ENCODE results near the gene DCDC2. TPM values are rescaled to one million over a fixed set of nuclear protein-coding genes. Genes with fewer than 3 reads are reported as not detected.
"Not testable (repeated sequence)": the region's sequence is repeated elsewhere in the genome, so short reads cannot be mapped to it uniquely, and the experiment has no call there.

The DCDC2 gene
- total and polyA plus RNA-seq, 4 experiments from 2014 or later = 0.44 to 0.47 TPM; not detected in 2

- POLR2A ChIA-PET (ENCODE audit: partially characterized antibody) = no interaction called here
- Mint-ChIP-seq H3K4me3 (no peak overlapping the region), H3K9me3 (peaks cover 0 to 5% (median 0%) of the 10 kb centered on the region in 8 donors), H3K27me3 (peaks cover 9 to 16% of the 10 kb centered on the region in 2 donors), H3K36me3 (no peaks in the 10 kb centered on the region), H3K4me1 (peaks cover 0 to 1% (median 0%) of the 10 kb centered on the region in 4 donors), H3K27ac (no peak overlapping the region)
- no peaks in the 10 kb centered on the region for H3K9me3 ChIP-seq (ENCODE audit: control insufficient read depth in 1 of 2, low read length in 2 of 2)
- CTCF ChIA-PET (ENCODE audit: partially characterized antibody) = no interaction called here
- no peaks in the 10 kb centered on the region for H3K4me1 ChIP-seq (ENCODE audit: insufficient read depth, low read length)
- no peak for DNase-seq
- intact Hi-C loops (cut with micrococcal nuclease) = no loop called here
- no peaks in the 10 kb centered on the region for H3K27me3 ChIP-seq (ENCODE audit: insufficient read depth, low read length)
- no peak overlapping the region for H3K4me3 ChIP-seq (ENCODE audit: low read length in 2 of 2)
- H3K36me3 ChIP-seq (ENCODE audit: insufficient read depth, low read length) = no peaks in the 10 kb centered on the region
- H3K27ac ChIP-seq (ENCODE audit: low read depth, low read length) = no peak overlapping the region
Measured at GRCh38 chr6:24385536-24386269, 27.8 kb upstream of the DCDC2 start.

DNA sequence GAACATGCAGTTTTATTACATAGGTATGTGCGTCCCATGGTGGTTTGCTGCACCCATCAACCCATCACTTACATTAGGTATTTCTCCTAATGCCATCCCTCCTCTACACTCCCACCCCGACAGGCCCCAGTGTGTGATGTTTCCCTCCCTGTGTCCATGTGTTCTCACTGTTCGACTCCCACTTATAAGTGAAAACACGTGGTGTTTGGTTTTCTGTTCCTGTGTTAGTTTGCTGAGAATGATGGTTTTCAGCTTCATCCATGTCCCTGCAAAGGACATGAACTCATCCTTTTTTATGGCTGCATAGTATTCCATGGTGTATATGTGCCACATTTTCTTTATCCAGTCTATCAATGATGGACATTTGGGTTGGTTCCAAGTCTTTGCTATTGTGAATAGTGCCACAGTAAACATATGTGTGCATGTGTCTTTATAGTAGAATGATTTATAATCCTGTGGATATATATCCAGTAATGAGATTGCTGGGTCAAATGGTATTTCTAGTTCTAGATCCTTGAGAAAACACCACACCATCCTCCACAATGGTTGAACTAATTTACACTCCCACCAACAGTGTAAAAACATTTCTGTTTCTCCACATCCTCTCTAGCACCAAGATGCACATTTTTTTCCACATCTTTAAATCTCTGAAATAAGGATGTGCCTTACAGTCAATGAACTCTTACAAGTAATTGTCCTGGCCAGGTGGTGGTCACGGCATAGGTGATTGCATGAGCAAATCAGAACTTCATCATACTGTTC, 26.7 kb upstream of the DCDC2 start:
- H3K4me3 ChIP-seq (ENCODE audit: low read length in 2 of 2); H3K9me3 Mint-ChIP-seq; POLR2A ChIA-PET (ENCODE audit: partially characterized antibody); H3K27ac Mint-ChIP-seq; H3K4me3 Mint-ChIP-seq; H3K27ac ChIP-seq (ENCODE audit: low read depth, low read length); H3K27me3 ChIP-seq (ENCODE audit: insufficient read depth, low read length); CTCF ChIA-PET (ENCODE audit: partially characterized antibody); intact Hi-C loops (cut with micrococcal nuclease); H3K9me3 ChIP-seq (ENCODE audit: control insufficient read depth in 1 of 2, low read length in 2 of 2); H3K36me3 Mint-ChIP-seq; H3K36me3 ChIP-seq (ENCODE audit: insufficient read depth, low read length); H3K4me1 ChIP-seq (ENCODE audit: insufficient read depth, low read length); H3K4me1 Mint-ChIP-seq; DNase-seq: not testable (repeated sequence)
- H3K27me3 Mint-ChIP-seq = peaks cover 9 to 16% of the 10 kb centered on the region in 2 donors

DNA sequence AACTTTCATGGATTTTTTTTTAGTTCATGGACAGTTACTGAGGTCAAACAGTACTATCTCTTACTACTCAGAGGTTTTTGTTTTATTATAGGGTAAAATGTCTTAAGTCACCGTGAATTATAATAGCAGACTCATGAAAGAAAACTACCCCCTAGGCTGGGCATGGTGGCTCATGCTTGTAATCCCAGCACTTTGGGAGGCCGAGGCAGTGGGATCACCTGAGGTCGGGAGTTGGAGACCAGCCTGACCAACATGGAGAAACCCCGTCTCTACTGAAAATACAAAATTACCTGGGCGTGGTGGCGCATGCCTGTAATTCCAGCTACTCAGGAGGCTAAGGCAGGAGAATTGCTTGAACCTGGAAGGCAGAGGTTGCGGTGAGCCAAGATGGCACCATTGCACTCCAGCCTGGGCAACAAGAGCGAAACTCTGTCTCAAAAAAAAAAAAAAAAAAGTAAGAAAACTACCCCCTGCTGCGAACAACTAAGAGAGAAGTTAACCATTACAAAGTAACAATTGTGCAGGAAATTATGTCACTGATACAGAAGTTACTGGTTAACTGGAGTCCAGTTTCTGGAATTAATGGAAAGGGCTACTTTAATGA, 25.1 kb upstream of the DCDC2 start:
- H3K4me1 Mint-ChIP-seq; H3K27ac ChIP-seq (ENCODE audit: low read depth, low read length); H3K9me3 Mint-ChIP-seq; H3K27me3 ChIP-seq (ENCODE audit: insufficient read depth, low read length); CTCF ChIA-PET (ENCODE audit: partially characterized antibody); intact Hi-C loops (cut with micrococcal nuclease); H3K4me1 ChIP-seq (ENCODE audit: insufficient read depth, low read length); H3K27ac Mint-ChIP-seq; DNase-seq; H3K36me3 Mint-ChIP-seq; POLR2A ChIA-PET (ENCODE audit: partially characterized antibody); H3K9me3 ChIP-seq (ENCODE audit: control insufficient read depth in 1 of 2, low read length in 2 of 2); H3K36me3 ChIP-seq (ENCODE audit: insufficient read depth, low read length); H3K4me3 ChIP-seq (ENCODE audit: low read length in 2 of 2): not testable (repeated sequence)
- Mint-ChIP-seq H3K27me3 (peaks cover 10 to 20% of the 10 kb centered on the region in 2 donors), H3K4me3 (peak overlapping the region in 1 of 8 donors; percentile 41)

GRCh38 chr6:24382220-24382540, 24.3 kb upstream of the DCDC2 start:
- POLR2A ChIA-PET (ENCODE audit: partially characterized antibody) = no interaction called here
- Histone ChIP-seq H3K9me3 (ENCODE audit: control insufficient read depth in 1 of 2, low read length in 2 of 2) (no peaks in the 10 kb centered on the region), H3K4me1 (ENCODE audit: insufficient read depth, low read length) (no peaks in the 10 kb centered on the region), H3K36me3 (ENCODE audit: insufficient read depth, low read length) (no peaks in the 10 kb centered on the region), H3K27ac (ENCODE audit: low read depth, low read length) (no peak overlapping the region), H3K27me3 (ENCODE audit: insufficient read depth, low read length) (no peaks in the 10 kb centered on the region), H3K4me3 (ENCODE audit: low read length in 2 of 2) (no peak overlapping the region)
- no peak for DNase-seq
- no peak overlapping the region for H3K4me3 Mint-ChIP-seq
- peaks cover 0 to 1% (median 0%) of the 10 kb centered on the region in 4 donors for H3K4me1 Mint-ChIP-seq
- H3K27ac Mint-ChIP-seq = no peak overlapping the region
- CTCF ChIA-PET (ENCODE audit: partially characterized antibody) = no interaction called here
- peaks cover 8 to 19% of the 10 kb centered on the region in 2 donors for H3K27me3 Mint-ChIP-seq
- intact Hi-C loops (cut with micrococcal nuclease) = no loop called here
- no peaks in the 10 kb centered on the region for H3K36me3 Mint-ChIP-seq
- H3K9me3 Mint-ChIP-seq = peaks cover 0 to 5% (median 0%) of the 10 kb centered on the region in 8 donors

DNA sequence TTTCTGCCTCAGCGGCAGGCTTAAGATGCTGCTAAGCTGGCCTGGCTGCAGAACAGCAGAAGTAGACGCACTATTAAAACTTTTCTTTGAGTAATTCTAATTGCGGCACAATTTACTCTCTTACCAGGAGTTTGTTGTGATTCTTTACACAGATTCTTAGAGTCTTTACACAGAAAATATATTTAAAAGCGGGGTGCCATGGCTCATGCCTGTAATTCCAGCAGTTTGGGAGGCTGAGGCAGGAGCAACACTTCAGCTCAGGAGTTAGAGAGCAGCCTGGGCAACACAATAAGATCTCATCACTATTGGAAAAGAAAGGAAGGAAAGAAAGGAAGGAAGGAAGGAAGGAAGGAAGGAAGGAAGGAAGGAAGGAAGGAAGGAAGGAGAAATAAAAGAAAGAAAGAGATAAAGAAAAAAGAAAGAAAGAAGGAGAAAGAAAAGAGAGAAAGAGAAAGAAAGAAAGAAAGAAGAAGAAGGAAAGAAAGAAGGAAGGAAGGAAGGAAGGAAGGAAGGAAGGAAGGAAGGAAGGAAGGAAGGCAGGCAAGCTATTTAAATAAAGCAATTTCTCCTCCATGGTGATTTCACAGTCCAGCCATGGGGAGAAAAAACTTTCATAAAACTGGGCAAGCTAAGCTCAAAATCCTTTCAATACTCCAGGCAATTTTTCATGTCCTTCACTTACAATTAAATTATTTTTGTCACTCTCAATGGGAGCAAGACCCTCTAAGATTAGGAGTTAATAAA, 23.8 kb upstream of the DCDC2 start:
- CTCF ChIA-PET (ENCODE audit: partially characterized antibody) = no interaction called here
- H3K27me3 Mint-ChIP-seq = peaks cover 8 to 19% of the 10 kb centered on the region in 2 donors
- intact Hi-C loops (cut with micrococcal nuclease) = no loop called here
- no peak overlapping the region for H3K27ac ChIP-seq (ENCODE audit: low read depth, low read length)
- H3K9me3 ChIP-seq (ENCODE audit: control insufficient read depth in 1 of 2, low read length in 2 of 2) = no peaks in the 10 kb centered on the region
- no peak overlapping the region for H3K4me3 Mint-ChIP-seq
- peaks cover 0 to 1% (median 0%) of the 10 kb centered on the region in 4 donors for H3K4me1 Mint-ChIP-seq
- H3K4me1 ChIP-seq (ENCODE audit: insufficient read depth, low read length) = no peaks in the 10 kb centered on the region
- H3K27me3 ChIP-seq (ENCODE audit: insufficient read depth, low read length) = no peaks in the 10 kb centered on the region
- H3K9me3 Mint-ChIP-seq = peaks cover 0 to 5% (median 0%) of the 10 kb centered on the region in 8 donors
- H3K36me3 ChIP-seq (ENCODE audit: insufficient read depth, low read length) = no peaks in the 10 kb centered on the region
- no peaks in the 10 kb centered on the region for H3K36me3 Mint-ChIP-seq
- DNase-seq = no peak
- H3K27ac Mint-ChIP-seq = peak overlapping the region in 1 of 7 donors; percentile 25
- H3K4me3 ChIP-seq (ENCODE audit: low read length in 2 of 2) = no peak overlapping the region
- POLR2A ChIA-PET (ENCODE audit: partially characterized antibody) = no interaction called here

GRCh38 chr6:24378473-24379097, 20.7 kb upstream of the DCDC2 start:
- CTCF ChIA-PET (ENCODE audit: partially characterized antibody) = no interaction called here
- Histone ChIP-seq H3K36me3 (ENCODE audit: insufficient read depth, low read length) (no peaks in the 10 kb centered on the region), H3K27me3 (ENCODE audit: insufficient read depth, low read length) (no peaks in the 10 kb centered on the region), H3K27ac (ENCODE audit: low read depth, low read length) (no peak overlapping the region), H3K4me1 (ENCODE audit: insufficient read depth, low read length) (no peaks in the 10 kb centered on the region), H3K9me3 (ENCODE audit: control insufficient read depth in 1 of 2, low read length in 2 of 2) (no peaks in the 10 kb centered on the region), H3K4me3 (ENCODE audit: low read length in 2 of 2) (no peak overlapping the region)
- Mint-ChIP-seq H3K27ac (no peak overlapping the region), H3K4me1 (no peaks in the 10 kb centered on the region), H3K4me3 (no peak overlapping the region), H3K36me3 (no peaks in the 10 kb centered on the region), H3K27me3 (peaks cover 11 to 12% of the 10 kb centered on the region in 2 donors), H3K9me3 (peaks cover 0 to 4% (median 0%) of the 10 kb centered on the region in 8 donors)
- intact Hi-C loops (cut with micrococcal nuclease) = no loop called here
- DNase-seq = no peak
- POLR2A ChIA-PET (ENCODE audit: partially characterized antibody) = no interaction called here

DNA sequence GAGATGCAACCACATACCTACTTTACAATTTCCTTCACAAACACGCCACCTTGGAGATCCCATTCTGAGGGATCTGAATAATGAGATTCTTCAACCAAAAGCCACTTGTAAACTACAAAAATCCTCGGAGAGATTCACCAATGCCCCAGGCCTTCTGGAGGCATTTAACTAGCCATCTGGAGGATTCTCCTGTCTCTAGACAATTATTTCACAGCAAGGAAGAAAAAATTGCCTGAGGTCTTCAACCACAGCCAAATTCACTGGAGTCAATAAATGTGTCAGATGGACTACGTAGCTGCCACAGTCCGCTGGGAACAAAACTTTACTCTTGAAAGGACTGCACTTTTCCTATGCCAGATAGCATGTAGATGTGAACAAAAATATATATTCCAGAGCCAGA, 19.0 kb upstream of the DCDC2 start:
- peaks cover 0 to 4% (median 0%) of the 10 kb centered on the region in 8 donors for H3K9me3 Mint-ChIP-seq
- ChIA-PET POLR2A (ENCODE audit: partially characterized antibody) (no interaction called here), CTCF (ENCODE audit: partially characterized antibody) (interaction anchor here (1.7 kb wide), 1 partner anchor 17 kb away, joined by 3 read pairs; no protein-coding TSS in a partner anchor)
- intact Hi-C loops (cut with micrococcal nuclease) = no loop called here
- H3K4me3 Mint-ChIP-seq = no peak overlapping the region
- H3K4me1 Mint-ChIP-seq = no peaks in the 10 kb centered on the region
- no peak for DNase-seq
- no peaks in the 10 kb centered on the region for H3K36me3 Mint-ChIP-seq
- H3K27me3 ChIP-seq (ENCODE audit: insufficient read depth, low read length) = no peaks in the 10 kb centered on the region
- peaks cover 7 to 17% of the 10 kb centered on the region in 2 donors for H3K27me3 Mint-ChIP-seq
- no peak overlapping the region for H3K27ac Mint-ChIP-seq
- H3K4me1 ChIP-seq (ENCODE audit: insufficient read depth, low read length) = no peaks in the 10 kb centered on the region
- no peaks in the 10 kb centered on the region for H3K36me3 ChIP-seq (ENCODE audit: insufficient read depth, low read length)
- no peak overlapping the region for H3K27ac ChIP-seq (ENCODE audit: low read depth, low read length)
- H3K9me3 ChIP-seq (ENCODE audit: control insufficient read depth in 1 of 2, low read length in 2 of 2) = no peaks in the 10 kb centered on the region
- no peak overlapping the region for H3K4me3 ChIP-seq (ENCODE audit: low read length in 2 of 2)
